Kidney epithelial cell (primary cell): ENCODE data around the gene RPP14. TPM values are rescaled to one million over a fixed set of nuclear protein-coding genes. Genes with fewer than 3 reads are reported as not detected.

Source experiments
- DNase-seq: peaks from one replicate; pipeline ENCODE4 v3.0.0-alpha.2; 2010; ENCODE audit warnings: low read depth
- H3K27me3 ChIP-seq: 2 replicates; pipeline ENCODE4 v1.6.0; 2011; ENCODE audit warnings: low read length; ENCODE audit not compliant: control insufficient read depth, insufficient read depth
- H3K36me3 ChIP-seq: 2 replicates; pipeline ENCODE4 v1.5.1; 2011; ENCODE audit warnings: low read length; ENCODE audit not compliant: control insufficient read depth, insufficient read depth
- H3K4me3 ChIP-seq: 2 replicates; pipeline ENCODE4 v1.5.1; 2011; ENCODE audit warnings: low read depth, mild to moderate bottlenecking, control low read depth, low read length
- CTCF ChIP-seq: IDR thresholded peaks from 2 replicates; pipeline ENCODE4 v1.5.1; 2011; ENCODE audit warnings: mild to moderate bottlenecking, moderate library complexity, low read length, control low read depth, inconsistent platforms; ENCODE audit not compliant: insufficient read depth, poor library complexity, severe bottlenecking
- total RNA-seq: library from RNA; depleted of rRNA; stranded (reverse); fragments of >200 nt; gene quantifications from 2 replicates; pipeline ENCODE4 v1.2.3, GENCODE V29; 2015

RPP14 gene
- total RNA-seq, 1 donor from 2014 or later: 15.1 TPM

- no peak for DNase-seq
- Histone ChIP-seq H3K27me3 (no peaks in the 10 kb centered on the region), H3K4me3 (no peak overlapping the region), H3K36me3 (no peaks in the 10 kb centered on the region)
- no peak for TF ChIP-seq CTCF
Measured at GRCh38 chr3:58357402-58357801, 51.4 kb downstream of the RPP14 start.

DNA sequence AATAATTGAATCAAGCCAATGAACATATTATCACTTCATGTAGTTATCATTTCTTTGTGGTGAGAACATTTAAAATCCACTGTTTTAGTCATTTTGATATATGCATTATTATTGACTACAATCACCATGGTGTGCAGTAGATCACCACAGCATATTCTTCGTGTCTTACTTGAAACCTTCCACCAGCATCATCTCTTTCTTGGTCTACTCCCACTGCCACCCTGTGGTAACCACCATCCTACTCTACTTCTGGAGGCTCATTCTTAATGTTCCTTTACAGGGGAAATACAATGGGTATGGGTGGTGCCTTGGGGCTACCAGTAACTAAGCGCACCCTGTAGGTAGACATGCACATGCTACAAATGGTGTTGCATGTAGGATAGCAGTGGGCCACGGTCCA lies 52.0 kb downstream of the RPP14 start:
- TF ChIP-seq CTCF: no peak
- no peak for DNase-seq
- Histone ChIP-seq H3K4me3 (no peak overlapping the region), H3K27me3 (no peaks in the 10 kb centered on the region), H3K36me3 (no peaks in the 10 kb centered on the region)

GRCh38 chr3:58358808-58359207 lies 52.8 kb downstream of the RPP14 start:
- Histone ChIP-seq H3K4me3 (no peak overlapping the region), H3K36me3 (no peaks in the 10 kb centered on the region), H3K27me3 (no peaks in the 10 kb centered on the region)
- no peak for DNase-seq
- no peak for TF ChIP-seq CTCF

DNA sequence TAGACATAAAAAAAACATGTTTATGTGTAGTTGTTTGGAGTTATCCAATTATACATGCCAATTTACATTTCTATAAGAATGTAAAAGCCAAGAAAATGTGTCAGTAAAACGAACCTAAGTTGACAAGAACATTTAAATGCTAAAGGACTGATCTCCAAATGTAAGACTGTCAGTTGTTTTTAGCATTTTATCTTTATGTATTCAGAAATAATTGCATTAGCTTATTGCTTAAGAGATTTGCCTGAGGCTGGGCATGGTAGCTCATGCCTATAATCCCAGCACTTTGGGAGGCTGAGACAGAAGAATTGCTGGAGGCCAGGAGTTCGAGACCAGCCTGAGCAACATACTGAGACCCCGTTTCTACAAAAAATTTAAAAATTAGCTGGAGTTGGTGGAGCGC lies 53.6 kb downstream of the RPP14 start:
- no peak for TF ChIP-seq CTCF
- no peak for DNase-seq

DNA sequence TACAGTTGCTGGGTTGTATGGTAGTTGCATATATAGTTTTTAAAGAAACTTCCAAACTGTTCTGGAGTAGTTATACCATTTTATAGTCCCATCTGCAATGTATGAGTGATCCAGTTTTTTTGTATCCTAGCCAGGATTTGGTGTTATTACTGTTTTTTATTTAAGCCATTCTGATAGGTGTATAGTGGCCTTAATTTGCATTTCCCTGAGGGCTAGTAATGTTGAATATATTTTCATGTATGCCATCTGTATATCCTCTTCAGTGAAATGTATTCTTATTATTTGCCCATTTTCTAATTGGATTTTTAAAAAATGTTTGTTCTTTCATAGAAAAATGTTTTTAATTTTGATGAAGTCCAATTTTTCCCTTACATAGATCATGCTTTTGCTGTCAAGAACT lies 55.8 kb downstream of the RPP14 start:
- no peak for TF ChIP-seq CTCF
- Histone ChIP-seq H3K27me3 (no peaks in the 10 kb centered on the region), H3K4me3 (no peak overlapping the region), H3K36me3 (no peaks in the 10 kb centered on the region)
- no peak for DNase-seq

More for the DNA sequence above, 53.6 kb downstream of the RPP14 start:
- H3K4me3 ChIP-seq: no peak overlapping the region
- no peaks in the 10 kb centered on the region for H3K27me3 ChIP-seq
- no peaks in the 10 kb centered on the region for H3K36me3 ChIP-seq

- no peak for TF ChIP-seq CTCF
- Histone ChIP-seq H3K27me3 (no peaks in the 10 kb centered on the region), H3K4me3 (no peak overlapping the region), H3K36me3 (no peaks in the 10 kb centered on the region)
- no peak for DNase-seq
Measured at GRCh38 chr3:58366699-58367098, 60.7 kb downstream of the RPP14 start.
